HepG2 (cell line): ENCODE data around the gene RNASE7. TPM values are rescaled to one million over a fixed set of nuclear protein-coding genes. Genes with fewer than 3 reads are reported as not detected.

Source experiments
- BORCS8-MEF2B ChIP-seq: sonication (generic); formaldehyde crosslinking; IDR thresholded peaks from 2 replicates; pipeline ENCODE4 v1.8.0; 2022; ENCODE audit warnings: mild to moderate bottlenecking, missing genetic modification reagents
- DPF2 ChIP-seq: sonication (generic); formaldehyde crosslinking; IDR thresholded peaks from 2 replicates; pipeline ENCODE4 v1.4.0; 2020; ENCODE audit warnings: mild to moderate bottlenecking, low read depth, missing genetic modification reagents, borderline replicate concordance
- PAF1 ChIP-seq: IDR thresholded peaks from 2 replicates; pipeline ENCODE4 v1.6.1; 2016; ENCODE audit warnings: missing genetic modification reagents, missing compliant biosample characterization
- RELA ChIP-seq: sonication (generic); formaldehyde crosslinking; IDR thresholded peaks from 2 replicates; pipeline ENCODE4 v1.4.0; 2020; ENCODE audit warnings: missing genetic modification reagents
- ZNF263 ChIP-seq: sonication (generic); formaldehyde crosslinking; IDR thresholded peaks from 2 replicates; pipeline ENCODE4 v1.4.0; 2020; ENCODE audit warnings: missing genetic modification reagents
- ZNF274 ChIP-seq: sonication (generic); formaldehyde crosslinking; IDR thresholded peaks from 2 replicates; pipeline ENCODE4 v1.5.1; 2020; ENCODE audit warnings: mild to moderate bottlenecking, missing genetic modification reagents
- ZNF883 ChIP-seq: sonication (generic); formaldehyde crosslinking; IDR thresholded peaks from 2 replicates; pipeline ENCODE4 v1.5.1; 2020; ENCODE audit warnings: mild to moderate bottlenecking, missing genetic modification reagents; ENCODE audit errors: not compliant biosample characterization
- polyA plus RNA-seq, 8 experiments: library from polyadenylated mRNA; depleted of rRNA in 3 of 8; stranded (reverse) in 7 of 8; unstranded in 1 of 8; fragments of >200 nt; fragmentation: Illumina TruSeq in 4 of 8; extraction: Trizol in 4 of 8; gene quantifications; 2 replicates each; pipeline versions ENCODE4 v1.2.1 to v1.2.3, GENCODE V29; 2011 to 2016; ENCODE audit warnings: low read depth in 4 of 8, missing spikeins in 1 of 8, mixed read lengths in 1 of 8; ENCODE audit not compliant: insufficient read depth in 1 of 8
- total RNA-seq, 5 experiments: library from RNA; depleted of rRNA; stranded (reverse); fragments of >200 nt; fragmentation: Illumina TruSeq; extraction: Trizol; gene quantifications; 2 replicates each; pipeline ENCODE4 v1.2.3, GENCODE V29; 2016; ENCODE audit warnings: low read depth in 1 of 5
- TF ChIP-seq, protein P1 (sequence below): sonication (generic); formaldehyde crosslinking; IDR thresholded peaks from 2 replicates; pipeline ENCODE4 v1.5.1; 2020; ENCODE audit warnings: missing genetic modification reagents, mild to moderate bottlenecking, borderline replicate concordance
- TF ChIP-seq, protein P2 (sequence below): sonication (generic); formaldehyde crosslinking; conservative IDR thresholded peaks from 2 replicates; pipeline ENCODE4 v1.8.1; 2023; ENCODE audit warnings: missing genetic modification reagents
- TF ChIP-seq, protein P3 (sequence below): IDR thresholded peaks from 2 replicates; pipeline ENCODE4 v1.6.1; 2016; ENCODE audit warnings: low read depth
- TF ChIP-seq, protein P4 (sequence below): sonication (generic); formaldehyde crosslinking; IDR thresholded peaks from 2 replicates; pipeline ENCODE4 v1.4.0; 2020; ENCODE audit warnings: mild to moderate bottlenecking, missing genetic modification reagents, borderline replicate concordance
- TF ChIP-seq, protein P5 (sequence below): IDR thresholded peaks from 2 replicates; pipeline ENCODE4 v1.6.1; 2016; ENCODE audit warnings: low read depth, missing genetic modification reagents, missing compliant biosample characterization

RNASE7 gene
- total and polyA plus RNA-seq, 2 of the 13 experiments (the other 11 are each of a cell fraction or from before 2014, with no cell fraction given) = 0.04 TPM; not detected in 1

DNA sequence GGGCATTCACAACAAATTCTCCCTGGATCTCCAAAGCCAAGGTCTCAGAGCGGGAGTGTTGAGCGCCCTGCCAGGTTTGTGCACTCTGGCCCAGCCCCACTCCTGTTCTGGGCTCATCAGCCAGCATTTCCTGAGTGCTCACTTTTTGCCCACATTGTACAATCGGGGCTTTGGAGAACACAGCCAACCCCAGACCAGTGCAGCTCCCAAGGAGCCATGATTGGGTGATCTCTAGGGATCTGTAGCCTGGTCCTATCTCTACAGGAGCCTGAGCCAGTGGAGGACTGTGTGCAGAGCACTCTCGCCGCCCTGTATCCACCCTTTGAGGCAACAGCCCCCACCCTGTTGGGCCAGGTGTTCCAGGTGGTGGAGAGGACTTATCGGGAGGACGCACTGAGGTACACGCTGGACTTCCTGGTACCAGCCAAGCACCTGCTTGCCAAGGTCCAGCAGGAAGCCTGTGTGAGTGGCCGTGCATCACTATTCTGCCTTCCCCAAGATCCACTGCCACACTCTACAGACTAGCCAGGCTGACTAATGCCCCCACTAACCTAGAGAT is 30.7 kb downstream of the RNASE7 start (continued):
- TF ChIP-seq, protein P1, sequence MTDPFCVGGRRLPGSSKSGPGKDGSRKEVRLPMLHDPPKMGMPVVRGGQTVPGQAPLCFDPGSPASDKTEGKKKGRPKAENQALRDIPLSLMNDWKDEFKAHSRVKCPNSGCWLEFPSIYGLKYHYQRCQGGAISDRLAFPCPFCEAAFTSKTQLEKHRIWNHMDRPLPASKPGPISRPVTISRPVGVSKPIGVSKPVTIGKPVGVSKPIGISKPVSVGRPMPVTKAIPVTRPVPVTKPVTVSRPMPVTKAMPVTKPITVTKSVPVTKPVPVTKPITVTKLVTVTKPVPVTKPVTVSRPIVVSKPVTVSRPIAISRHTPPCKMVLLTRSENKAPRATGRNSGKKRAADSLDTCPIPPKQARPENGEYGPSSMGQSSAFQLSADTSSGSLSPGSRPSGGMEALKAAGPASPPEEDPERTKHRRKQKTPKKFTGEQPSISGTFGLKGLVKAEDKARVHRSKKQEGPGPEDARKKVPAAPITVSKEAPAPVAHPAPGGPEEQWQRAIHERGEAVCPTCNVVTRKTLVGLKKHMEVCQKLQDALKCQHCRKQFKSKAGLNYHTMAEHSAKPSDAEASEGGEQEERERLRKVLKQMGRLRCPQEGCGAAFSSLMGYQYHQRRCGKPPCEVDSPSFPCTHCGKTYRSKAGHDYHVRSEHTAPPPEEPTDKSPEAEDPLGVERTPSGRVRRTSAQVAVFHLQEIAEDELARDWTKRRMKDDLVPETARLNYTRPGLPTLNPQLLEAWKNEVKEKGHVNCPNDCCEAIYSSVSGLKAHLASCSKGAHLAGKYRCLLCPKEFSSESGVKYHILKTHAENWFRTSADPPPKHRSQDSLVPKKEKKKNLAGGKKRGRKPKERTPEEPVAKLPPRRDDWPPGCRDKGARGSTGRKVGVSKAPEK (CRISPR knock-in tag) = 0 out of 2 replicates have a peak, but pooled peaks have one; percentile 31
- TF ChIP-seq ZNF274 (CRISPR knock-in tag) (0 out of 2 replicates have a peak, but pooled peaks have one; percentile 34), ZNF883 (CRISPR knock-in tag) (peak; percentile 28), PAF1 (CRISPR knock-in tag) (0 out of 2 replicates have a peak, but pooled peaks have one; percentile 54), DPF2 (CRISPR knock-in tag) (no peak), ZNF263 (CRISPR knock-in tag) (peak; percentile 39; the same call in 1 of the 2 replicates), RELA (no peak), BORCS8-MEF2B (CRISPR knock-in tag) (no peak)
- TF ChIP-seq, protein P2, sequence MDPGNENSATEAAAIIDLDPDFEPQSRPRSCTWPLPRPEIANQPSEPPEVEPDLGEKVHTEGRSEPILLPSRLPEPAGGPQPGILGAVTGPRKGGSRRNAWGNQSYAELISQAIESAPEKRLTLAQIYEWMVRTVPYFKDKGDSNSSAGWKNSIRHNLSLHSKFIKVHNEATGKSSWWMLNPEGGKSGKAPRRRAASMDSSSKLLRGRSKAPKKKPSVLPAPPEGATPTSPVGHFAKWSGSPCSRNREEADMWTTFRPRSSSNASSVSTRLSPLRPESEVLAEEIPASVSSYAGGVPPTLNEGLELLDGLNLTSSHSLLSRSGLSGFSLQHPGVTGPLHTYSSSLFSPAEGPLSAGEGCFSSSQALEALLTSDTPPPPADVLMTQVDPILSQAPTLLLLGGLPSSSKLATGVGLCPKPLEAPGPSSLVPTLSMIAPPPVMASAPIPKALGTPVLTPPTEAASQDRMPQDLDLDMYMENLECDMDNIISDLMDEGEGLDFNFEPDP (CRISPR knock-in tag) = 0 out of 2 replicates have a peak, but pooled peaks have one; percentile 40
- TF ChIP-seq, protein P3, sequence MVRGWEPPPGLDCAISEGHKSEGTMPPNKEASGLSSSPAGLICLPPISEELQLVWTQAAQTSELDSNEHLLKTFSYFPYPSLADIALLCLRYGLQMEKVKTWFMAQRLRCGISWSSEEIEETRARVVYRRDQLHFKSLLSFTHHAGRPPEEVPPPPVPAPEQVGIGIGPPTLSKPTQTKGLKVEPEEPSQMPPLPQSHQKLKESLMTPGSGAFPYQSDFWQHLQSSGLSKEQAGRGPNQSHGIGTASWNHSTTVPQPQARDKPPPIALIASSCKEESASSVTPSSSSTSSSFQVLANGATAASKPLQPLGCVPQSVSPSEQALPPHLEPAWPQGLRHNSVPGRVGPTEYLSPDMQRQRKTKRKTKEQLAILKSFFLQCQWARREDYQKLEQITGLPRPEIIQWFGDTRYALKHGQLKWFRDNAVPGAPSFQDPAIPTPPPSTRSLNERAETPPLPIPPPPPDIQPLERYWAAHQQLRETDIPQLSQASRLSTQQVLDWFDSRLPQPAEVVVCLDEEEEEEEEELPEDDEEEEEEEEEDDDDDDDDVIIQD (CRISPR knock-in tag) = no peak
- TF ChIP-seq, protein P4, sequence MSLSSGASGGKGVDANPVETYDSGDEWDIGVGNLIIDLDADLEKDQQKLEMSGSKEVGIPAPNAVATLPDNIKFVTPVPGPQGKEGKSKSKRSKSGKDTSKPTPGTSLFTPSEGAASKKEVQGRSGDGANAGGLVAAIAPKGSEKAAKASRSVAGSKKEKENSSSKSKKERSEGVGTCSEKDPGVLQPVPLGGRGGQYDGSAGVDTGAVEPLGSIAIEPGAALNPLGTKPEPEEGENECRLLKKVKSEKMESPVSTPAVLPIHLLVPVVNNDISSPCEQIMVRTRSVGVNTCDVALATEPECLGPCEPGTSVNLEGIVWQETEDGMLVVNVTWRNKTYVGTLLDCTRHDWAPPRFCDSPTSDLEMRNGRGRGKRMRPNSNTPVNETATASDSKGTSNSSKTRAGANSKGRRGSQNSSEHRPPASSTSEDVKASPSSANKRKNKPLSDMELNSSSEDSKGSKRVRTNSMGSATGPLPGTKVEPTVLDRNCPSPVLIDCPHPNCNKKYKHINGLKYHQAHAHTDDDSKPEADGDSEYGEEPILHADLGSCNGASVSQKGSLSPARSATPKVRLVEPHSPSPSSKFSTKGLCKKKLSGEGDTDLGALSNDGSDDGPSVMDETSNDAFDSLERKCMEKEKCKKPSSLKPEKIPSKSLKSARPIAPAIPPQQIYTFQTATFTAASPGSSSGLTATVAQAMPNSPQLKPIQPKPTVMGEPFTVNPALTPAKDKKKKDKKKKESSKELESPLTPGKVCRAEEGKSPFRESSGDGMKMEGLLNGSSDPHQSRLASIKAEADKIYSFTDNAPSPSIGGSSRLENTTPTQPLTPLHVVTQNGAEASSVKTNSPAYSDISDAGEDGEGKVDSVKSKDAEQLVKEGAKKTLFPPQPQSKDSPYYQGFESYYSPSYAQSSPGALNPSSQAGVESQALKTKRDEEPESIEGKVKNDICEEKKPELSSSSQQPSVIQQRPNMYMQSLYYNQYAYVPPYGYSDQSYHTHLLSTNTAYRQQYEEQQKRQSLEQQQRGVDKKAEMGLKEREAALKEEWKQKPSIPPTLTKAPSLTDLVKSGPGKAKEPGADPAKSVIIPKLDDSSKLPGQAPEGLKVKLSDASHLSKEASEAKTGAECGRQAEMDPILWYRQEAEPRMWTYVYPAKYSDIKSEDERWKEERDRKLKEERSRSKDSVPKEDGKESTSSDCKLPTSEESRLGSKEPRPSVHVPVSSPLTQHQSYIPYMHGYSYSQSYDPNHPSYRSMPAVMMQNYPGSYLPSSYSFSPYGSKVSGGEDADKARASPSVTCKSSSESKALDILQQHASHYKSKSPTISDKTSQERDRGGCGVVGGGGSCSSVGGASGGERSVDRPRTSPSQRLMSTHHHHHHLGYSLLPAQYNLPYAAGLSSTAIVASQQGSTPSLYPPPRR (CRISPR knock-in tag) = no peak
- TF ChIP-seq, protein P5, sequence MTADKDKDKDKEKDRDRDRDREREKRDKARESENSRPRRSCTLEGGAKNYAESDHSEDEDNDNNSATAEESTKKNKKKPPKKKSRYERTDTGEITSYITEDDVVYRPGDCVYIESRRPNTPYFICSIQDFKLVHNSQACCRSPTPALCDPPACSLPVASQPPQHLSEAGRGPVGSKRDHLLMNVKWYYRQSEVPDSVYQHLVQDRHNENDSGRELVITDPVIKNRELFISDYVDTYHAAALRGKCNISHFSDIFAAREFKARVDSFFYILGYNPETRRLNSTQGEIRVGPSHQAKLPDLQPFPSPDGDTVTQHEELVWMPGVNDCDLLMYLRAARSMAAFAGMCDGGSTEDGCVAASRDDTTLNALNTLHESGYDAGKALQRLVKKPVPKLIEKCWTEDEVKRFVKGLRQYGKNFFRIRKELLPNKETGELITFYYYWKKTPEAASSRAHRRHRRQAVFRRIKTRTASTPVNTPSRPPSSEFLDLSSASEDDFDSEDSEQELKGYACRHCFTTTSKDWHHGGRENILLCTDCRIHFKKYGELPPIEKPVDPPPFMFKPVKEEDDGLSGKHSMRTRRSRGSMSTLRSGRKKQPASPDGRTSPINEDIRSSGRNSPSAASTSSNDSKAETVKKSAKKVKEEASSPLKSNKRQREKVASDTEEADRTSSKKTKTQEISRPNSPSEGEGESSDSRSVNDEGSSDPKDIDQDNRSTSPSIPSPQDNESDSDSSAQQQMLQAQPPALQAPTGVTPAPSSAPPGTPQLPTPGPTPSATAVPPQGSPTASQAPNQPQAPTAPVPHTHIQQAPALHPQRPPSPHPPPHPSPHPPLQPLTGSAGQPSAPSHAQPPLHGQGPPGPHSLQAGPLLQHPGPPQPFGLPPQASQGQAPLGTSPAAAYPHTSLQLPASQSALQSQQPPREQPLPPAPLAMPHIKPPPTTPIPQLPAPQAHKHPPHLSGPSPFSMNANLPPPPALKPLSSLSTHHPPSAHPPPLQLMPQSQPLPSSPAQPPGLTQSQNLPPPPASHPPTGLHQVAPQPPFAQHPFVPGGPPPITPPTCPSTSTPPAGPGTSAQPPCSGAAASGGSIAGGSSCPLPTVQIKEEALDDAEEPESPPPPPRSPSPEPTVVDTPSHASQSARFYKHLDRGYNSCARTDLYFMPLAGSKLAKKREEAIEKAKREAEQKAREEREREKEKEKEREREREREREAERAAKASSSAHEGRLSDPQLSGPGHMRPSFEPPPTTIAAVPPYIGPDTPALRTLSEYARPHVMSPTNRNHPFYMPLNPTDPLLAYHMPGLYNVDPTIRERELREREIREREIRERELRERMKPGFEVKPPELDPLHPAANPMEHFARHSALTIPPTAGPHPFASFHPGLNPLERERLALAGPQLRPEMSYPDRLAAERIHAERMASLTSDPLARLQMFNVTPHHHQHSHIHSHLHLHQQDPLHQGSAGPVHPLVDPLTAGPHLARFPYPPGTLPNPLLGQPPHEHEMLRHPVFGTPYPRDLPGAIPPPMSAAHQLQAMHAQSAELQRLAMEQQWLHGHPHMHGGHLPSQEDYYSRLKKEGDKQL (CRISPR knock-in tag) = no peak
